LNCaP clone FGC (cell line): ENCODE data around the gene ZNF211.

Source experiments
- DNase-seq: peaks from one replicate; pipeline ENCODE4 v3.0.0-alpha.2; 2011; ENCODE audit warnings: low read depth
- H3K4me3 ChIP-seq: 2 replicates; pipeline ENCODE4 v1.5.1; 2011; ENCODE audit warnings: mild to moderate bottlenecking, low read depth, low read length, control low read depth
- TF ChIP-seq, protein P1 (sequence below): IDR thresholded peaks from 2 replicates; pipeline ENCODE4 v1.5.1; 2012; ENCODE audit warnings: mild to moderate bottlenecking; ENCODE audit not compliant: control insufficient read depth, insufficient read depth; ENCODE audit errors: extremely low read depth

Gene ZNF211

DNA sequence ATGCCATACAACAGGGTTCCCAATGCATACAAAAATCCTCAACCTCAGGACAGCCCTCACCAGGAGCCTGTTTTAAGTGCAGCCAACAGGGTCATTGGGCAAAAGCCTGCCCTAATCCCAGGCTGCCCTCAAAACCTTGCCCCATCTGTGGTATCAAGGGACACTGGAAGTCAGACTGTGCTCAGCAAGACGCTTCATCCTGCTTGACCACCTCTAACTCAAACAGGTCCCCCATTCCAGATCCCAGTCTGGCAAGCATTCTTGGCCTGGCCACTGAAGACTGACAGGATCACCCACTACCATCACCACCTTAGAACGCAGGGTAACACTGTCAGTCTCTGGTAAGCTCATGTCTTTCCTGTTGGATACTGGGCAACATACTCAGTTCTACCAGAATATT is 20.7 kb downstream of the ZNF211 start:
- H3K4me3 ChIP-seq: no peak overlapping the region
- DNase-seq: no peak
- TF ChIP-seq, protein P1, sequence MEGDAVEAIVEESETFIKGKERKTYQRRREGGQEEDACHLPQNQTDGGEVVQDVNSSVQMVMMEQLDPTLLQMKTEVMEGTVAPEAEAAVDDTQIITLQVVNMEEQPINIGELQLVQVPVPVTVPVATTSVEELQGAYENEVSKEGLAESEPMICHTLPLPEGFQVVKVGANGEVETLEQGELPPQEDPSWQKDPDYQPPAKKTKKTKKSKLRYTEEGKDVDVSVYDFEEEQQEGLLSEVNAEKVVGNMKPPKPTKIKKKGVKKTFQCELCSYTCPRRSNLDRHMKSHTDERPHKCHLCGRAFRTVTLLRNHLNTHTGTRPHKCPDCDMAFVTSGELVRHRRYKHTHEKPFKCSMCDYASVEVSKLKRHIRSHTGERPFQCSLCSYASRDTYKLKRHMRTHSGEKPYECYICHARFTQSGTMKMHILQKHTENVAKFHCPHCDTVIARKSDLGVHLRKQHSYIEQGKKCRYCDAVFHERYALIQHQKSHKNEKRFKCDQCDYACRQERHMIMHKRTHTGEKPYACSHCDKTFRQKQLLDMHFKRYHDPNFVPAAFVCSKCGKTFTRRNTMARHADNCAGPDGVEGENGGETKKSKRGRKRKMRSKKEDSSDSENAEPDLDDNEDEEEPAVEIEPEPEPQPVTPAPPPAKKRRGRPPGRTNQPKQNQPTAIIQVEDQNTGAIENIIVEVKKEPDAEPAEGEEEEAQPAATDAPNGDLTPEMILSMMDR: no peak

DNA sequence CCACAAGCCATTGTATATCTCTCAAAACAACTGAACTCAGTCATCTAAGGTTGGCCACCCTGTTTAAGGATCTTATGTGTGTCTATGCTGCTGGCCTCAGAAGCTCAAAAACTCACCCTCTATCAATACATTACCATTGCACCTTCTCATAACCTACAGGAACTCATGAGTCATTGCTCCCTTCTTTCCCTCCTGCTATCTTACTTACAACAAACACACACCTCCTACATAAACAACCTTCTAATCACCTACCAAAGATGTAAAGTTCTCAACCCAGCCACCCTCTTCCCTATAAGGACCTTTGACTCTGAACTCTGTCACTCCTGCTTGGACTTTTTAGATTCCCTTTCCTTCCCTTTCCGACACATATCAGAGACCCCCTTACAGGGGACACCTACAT is 22.5 kb downstream of the ZNF211 start:
- H3K4me3 ChIP-seq: no peak overlapping the region
- DNase-seq: no peak
- TF ChIP-seq, protein P1: no peak

DNA sequence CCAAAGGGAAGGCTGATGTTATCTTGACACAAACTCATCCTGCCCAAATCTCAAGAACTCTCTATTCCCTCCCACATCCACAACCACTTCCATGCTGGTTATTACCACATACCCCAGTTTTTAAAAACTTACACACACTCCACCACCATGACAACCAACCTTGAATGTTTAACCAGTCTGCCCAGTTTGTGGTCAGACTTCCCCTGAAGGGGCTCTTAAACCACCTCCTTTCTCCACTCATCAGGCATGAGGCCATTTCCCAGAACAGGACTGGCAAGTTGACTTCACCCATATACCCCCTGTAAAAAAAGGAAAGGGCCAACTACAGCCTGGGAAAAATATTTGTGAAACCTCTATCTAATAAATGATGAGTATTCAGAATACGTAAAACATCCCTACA is 23.4 kb downstream of the ZNF211 start:
- no peak overlapping the region for H3K4me3 ChIP-seq
- TF ChIP-seq, protein P1: no peak
- DNase-seq: no peak

DNA sequence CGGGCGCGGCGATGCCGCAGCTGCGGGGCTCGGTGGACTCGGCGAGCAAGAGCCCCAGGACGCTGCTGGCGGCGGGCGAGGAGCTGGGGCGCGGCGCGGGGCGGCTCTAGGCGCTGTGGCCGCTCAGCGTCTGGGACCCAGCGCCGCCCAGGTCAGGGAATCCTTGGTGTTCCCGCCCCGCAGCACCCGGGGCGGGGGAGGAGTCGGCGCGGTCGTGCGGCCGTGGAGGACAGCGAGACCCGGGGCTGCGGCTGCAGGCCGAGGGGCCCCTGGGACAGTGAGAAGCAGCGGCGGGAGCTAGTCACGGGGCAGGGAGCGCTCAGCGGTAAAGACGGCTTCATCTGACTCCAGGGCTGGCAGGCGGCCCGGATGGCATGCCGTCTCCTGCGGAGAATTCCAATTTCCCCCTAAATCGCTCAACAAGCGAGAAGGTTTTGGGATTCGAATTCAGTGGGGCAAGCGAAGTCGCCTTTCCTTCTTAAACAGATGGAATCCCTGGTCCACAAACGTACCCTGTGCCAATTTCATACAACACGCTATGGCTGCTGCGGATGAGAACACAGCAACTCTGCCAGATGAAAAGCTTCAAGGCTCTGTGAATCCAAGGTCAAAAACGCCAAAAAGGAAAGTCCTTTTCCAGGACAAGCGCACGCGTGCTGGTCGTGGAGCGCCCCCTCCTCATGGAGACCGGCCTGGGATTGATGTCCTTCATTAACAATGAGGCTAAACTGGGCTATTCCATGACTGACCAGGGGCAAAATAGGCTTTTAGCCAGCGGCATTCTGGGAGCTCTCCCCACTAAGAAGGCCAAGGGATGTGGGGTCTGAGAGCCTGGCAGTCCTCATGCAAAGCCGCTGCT is 31.5 kb downstream of the ZNF211 start:
- TF ChIP-seq, protein P1: no peak
- H3K4me3 ChIP-seq: peak overlapping the region; percentile 44
- DNase-seq: no peak

DNA sequence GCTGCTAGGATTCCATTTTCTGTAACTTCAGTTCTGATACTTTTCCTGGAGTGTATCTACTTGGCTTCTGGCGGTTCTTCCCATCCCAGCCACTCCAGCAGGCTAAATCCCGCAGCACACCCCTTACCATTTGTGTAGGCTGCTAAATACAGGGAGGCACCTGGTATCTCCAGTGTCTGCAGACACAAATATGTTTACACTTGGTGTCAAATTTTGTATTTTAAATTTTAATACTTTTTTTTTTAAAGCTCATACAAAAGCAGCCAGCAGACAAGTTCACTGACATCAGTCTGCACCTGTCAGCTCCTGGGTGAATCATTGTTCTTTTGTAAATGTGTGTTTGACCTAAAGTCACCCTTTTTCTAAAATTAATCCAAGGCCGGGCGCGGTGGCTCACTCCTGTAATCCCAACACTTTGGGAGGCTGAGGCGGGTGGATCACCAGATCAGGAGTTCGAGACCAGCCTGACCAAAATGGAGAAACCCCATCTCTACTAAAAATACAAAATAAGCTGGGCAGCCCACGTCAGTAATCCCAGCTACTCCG is 32.4 kb downstream of the ZNF211 start:
- TF ChIP-seq, protein P1: no peak
- no peak for DNase-seq
- no peak overlapping the region for H3K4me3 ChIP-seq

DNA sequence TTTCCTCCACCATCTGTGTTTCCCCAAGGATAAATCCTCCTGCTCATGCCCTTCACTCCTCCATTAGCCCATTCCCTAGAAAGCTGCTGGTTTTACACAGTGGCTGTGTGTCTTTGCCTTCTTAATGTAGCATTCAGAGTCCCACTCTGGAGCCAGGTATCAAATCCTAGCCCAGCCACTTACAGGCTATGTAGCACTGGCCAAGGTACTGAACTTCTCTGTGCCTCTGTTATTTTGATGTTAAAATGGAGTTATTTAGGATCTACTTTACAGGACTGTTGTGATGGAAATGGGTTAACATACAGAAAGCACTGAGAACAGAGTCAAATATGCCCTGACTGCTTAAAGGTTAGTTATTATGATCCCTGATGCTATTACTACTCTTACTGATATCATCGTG is 34.3 kb downstream of the ZNF211 start:
- TF ChIP-seq, protein P1: no peak
- no peak overlapping the region for H3K4me3 ChIP-seq
- DNase-seq: no peak

DNA sequence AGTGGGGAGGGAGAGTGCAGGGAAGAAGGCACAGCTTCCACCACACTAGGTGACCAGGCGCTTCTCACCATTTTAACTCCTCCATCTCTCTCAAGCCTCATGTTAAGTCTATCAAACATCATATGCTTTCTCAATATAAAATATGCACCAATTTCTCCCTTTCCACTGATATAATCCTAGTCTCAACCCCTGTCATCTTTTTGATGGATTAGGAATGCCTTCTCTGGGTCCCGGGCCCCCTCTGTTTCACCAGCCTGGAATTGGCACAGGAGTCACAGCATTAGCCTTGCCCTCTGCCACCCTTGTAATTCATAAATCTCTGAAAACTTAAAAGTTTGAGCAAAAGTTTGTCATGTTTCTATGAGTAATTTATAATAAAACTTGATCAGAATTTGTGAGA is 35.7 kb downstream of the ZNF211 start, which contains the start of gene ZSCAN4:
Gene ZSCAN4, plus strand, starts transcription at position 301 of the 400 bp plus-strand sequence. CDS start 7,211 bp downstream, outside the sequence.
- DNase-seq: no peak
- TF ChIP-seq, protein P1: no peak
- no peak within 1 kb of the TSS for H3K4me3 ChIP-seq
